ENCODE measurements around the gene GAREM1. TPM values are rescaled to one million over a fixed set of nuclear protein-coding genes. Genes with fewer than 3 reads are reported as not detected.

The GAREM1 gene
- total RNA-seq, 1 donor from 2014 or later, result 10.0 TPM

GRCh38 chr18:32443033-32443705 lies 27.5 kb downstream of the GAREM1 start:
- TF ChIP-seq, protein P1, sequence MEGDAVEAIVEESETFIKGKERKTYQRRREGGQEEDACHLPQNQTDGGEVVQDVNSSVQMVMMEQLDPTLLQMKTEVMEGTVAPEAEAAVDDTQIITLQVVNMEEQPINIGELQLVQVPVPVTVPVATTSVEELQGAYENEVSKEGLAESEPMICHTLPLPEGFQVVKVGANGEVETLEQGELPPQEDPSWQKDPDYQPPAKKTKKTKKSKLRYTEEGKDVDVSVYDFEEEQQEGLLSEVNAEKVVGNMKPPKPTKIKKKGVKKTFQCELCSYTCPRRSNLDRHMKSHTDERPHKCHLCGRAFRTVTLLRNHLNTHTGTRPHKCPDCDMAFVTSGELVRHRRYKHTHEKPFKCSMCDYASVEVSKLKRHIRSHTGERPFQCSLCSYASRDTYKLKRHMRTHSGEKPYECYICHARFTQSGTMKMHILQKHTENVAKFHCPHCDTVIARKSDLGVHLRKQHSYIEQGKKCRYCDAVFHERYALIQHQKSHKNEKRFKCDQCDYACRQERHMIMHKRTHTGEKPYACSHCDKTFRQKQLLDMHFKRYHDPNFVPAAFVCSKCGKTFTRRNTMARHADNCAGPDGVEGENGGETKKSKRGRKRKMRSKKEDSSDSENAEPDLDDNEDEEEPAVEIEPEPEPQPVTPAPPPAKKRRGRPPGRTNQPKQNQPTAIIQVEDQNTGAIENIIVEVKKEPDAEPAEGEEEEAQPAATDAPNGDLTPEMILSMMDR (IDR thresholded peaks at IDR 0.05; ENCODE audit: insufficient read depth, low read length, severe bottlenecking), result no peak
- Histone ChIP-seq H3K27me3 (ENCODE audit: control insufficient read depth, insufficient read depth, low read length) (no peaks in the 10 kb centered on the region), H3K4me3 (ENCODE audit: low read depth, low read length) (no peak overlapping the region), H3K36me3 (ENCODE audit: control insufficient read depth, insufficient read depth, low read length) (no peaks in the 10 kb centered on the region)
- DNase-seq (ENCODE audit: low read depth) (no peak), FAIRE-seq (no peak)

GRCh38 chr18:32442575-32442974 lies 28.1 kb downstream of the GAREM1 start:
- FAIRE-seq, result no peak
- TF ChIP-seq, protein P1 (IDR thresholded peaks at IDR 0.05; ENCODE audit: insufficient read depth, low read length, severe bottlenecking), result no peak
- no peaks in the 10 kb centered on the region for H3K36me3 ChIP-seq (ENCODE audit: control insufficient read depth, insufficient read depth, low read length)
- no peak overlapping the region for H3K4me3 ChIP-seq (ENCODE audit: low read depth, low read length)
- no peaks in the 10 kb centered on the region for H3K27me3 ChIP-seq (ENCODE audit: control insufficient read depth, insufficient read depth, low read length)
- DNase-seq (ENCODE audit: low read depth), result no peak

DNA sequence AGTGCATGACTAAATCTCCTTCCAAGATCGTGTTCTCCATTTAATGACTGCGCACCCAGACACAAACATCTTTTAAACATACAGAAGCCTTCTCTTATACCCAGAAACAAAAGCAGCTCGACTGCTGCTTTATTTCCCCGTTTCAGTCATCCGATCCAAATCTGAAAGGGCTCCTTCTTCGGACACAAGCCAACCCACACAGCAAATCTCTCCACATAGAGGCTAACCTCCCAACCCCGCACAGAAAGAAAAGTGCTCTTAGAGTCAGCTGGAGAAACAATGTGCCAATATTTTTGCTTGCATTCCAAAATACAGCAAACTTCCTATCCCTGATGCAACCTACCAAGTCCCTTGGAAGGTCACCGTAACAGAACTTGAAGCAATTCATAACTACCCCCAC lies 29.1 kb downstream of the GAREM1 start:
- no peak for FAIRE-seq
- H3K27me3 ChIP-seq (ENCODE audit: control insufficient read depth, insufficient read depth, low read length), result no peaks in the 10 kb centered on the region
- H3K36me3 ChIP-seq (ENCODE audit: control insufficient read depth, insufficient read depth, low read length), result no peaks in the 10 kb centered on the region
- TF ChIP-seq, protein P1 (IDR thresholded peaks at IDR 0.05; ENCODE audit: insufficient read depth, low read length, severe bottlenecking), result no peak
- H3K4me3 ChIP-seq (ENCODE audit: low read depth, low read length), result no peak overlapping the region
- peak; percentile 1 for DNase-seq (ENCODE audit: low read depth)

DNA sequence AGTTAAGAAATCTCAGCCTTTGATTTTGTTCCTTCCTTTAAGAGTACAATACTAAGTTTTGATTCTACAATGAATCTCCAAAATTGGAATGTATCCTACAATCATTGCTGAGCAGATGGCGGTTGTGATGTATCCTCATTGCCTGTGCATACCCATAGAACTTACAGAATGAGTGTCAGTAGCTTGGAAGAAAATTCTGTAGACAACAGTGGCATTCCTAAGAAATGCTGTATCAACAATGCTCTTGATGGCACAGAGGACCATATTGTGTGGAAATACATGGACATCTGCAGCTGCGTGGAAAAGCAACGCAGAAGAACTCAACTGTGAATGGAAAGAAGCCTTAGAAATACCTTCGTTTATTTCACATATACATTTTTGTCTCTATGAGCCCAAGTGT lies 30.2 kb downstream of the GAREM1 start:
- no peaks in the 10 kb centered on the region for H3K27me3 ChIP-seq (ENCODE audit: control insufficient read depth, insufficient read depth, low read length)
- H3K36me3 ChIP-seq (ENCODE audit: control insufficient read depth, insufficient read depth, low read length), result no peaks in the 10 kb centered on the region
- DNase-seq (ENCODE audit: low read depth) (no peak), FAIRE-seq (no peak)
- TF ChIP-seq, protein P1 (IDR thresholded peaks at IDR 0.05; ENCODE audit: insufficient read depth, low read length, severe bottlenecking), result no peak
- no peak overlapping the region for H3K4me3 ChIP-seq (ENCODE audit: low read depth, low read length)

- Histone ChIP-seq H3K27me3 (ENCODE audit: control insufficient read depth, insufficient read depth, low read length) (no peaks in the 10 kb centered on the region), H3K4me3 (ENCODE audit: low read depth, low read length) (no peak overlapping the region), H3K36me3 (ENCODE audit: control insufficient read depth, insufficient read depth, low read length) (no peaks in the 10 kb centered on the region)
- TF ChIP-seq, protein P1 (IDR thresholded peaks at IDR 0.05; ENCODE audit: insufficient read depth, low read length, severe bottlenecking), result peak; percentile 35
- DNase-seq (ENCODE audit: low read depth) (peak; percentile 13), FAIRE-seq (no peak)
These were observed 30.9 kb downstream of the GAREM1 start for GRCh38 chr18:32439802-32440201.

GRCh38 chr18:32439241-32439640 lies 31.4 kb downstream of the GAREM1 start:
- no peak for DNase-seq (ENCODE audit: low read depth)
- FAIRE-seq, result no peak
- no peak overlapping the region for H3K4me3 ChIP-seq (ENCODE audit: low read depth, low read length)
- no peaks in the 10 kb centered on the region for H3K36me3 ChIP-seq (ENCODE audit: control insufficient read depth, insufficient read depth, low read length)
- no peaks in the 10 kb centered on the region for H3K27me3 ChIP-seq (ENCODE audit: control insufficient read depth, insufficient read depth, low read length)
- TF ChIP-seq, protein P1 (IDR thresholded peaks at IDR 0.05; ENCODE audit: insufficient read depth, low read length, severe bottlenecking), result no peak
